ENCODE measurements around the gene ANO10. TPM values are rescaled to one million over a fixed set of nuclear protein-coding genes. Genes with fewer than 3 reads are reported as not detected.

ANO10 gene
- total RNA-seq, 3 donors from 2014 or later = 27.4 to 31.8 (median 28.5) TPM

DNA sequence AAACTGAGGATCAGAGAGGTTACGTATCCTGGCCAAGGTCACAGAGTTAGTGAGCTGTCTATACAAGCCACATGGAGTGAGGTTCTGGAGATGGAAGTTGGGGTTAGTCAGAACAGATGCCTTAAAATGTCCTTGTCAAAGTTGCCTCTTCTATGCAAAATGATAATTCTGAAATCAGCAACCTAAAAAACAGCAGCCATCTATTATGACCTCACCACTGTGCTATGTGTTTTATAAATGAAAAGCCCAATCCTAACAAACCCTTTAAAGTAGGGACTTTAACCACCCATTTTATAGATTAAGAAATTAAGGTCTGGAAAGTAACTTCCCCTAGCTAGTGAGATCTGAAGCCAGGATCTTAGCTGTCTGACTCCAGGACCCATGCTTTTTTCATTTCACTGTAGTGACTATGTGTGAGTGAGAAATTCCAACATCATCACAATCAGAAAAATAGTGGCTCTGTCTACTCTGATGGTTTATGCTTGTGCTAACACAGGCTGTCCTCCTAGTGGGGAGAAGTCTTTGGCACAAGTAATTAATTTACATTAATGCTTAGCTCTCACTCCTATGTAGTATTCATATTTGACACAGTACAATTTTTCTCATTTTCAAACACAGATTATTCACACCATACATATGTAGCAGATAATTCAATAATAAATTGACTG is 143.6 kb downstream of the ANO10 start:
- TF ChIP-seq, protein P1, sequence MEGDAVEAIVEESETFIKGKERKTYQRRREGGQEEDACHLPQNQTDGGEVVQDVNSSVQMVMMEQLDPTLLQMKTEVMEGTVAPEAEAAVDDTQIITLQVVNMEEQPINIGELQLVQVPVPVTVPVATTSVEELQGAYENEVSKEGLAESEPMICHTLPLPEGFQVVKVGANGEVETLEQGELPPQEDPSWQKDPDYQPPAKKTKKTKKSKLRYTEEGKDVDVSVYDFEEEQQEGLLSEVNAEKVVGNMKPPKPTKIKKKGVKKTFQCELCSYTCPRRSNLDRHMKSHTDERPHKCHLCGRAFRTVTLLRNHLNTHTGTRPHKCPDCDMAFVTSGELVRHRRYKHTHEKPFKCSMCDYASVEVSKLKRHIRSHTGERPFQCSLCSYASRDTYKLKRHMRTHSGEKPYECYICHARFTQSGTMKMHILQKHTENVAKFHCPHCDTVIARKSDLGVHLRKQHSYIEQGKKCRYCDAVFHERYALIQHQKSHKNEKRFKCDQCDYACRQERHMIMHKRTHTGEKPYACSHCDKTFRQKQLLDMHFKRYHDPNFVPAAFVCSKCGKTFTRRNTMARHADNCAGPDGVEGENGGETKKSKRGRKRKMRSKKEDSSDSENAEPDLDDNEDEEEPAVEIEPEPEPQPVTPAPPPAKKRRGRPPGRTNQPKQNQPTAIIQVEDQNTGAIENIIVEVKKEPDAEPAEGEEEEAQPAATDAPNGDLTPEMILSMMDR (IDR thresholded peaks at IDR 0.05) = no peak
- TF ChIP-seq POLR2A (IDR thresholded peaks at IDR 0.05) = no peak
- no peak for TF ChIP-seq POLR2AphosphoS5 (IDR thresholded peaks at IDR 0.05)
- DNase-seq (ENCODE audit: low spot score in 2 of 2) = no peak
- intact Hi-C loops (cut with DNase I; ENCODE audit: low total_unique reads) = no loop called here
- H3K27me3 ChIP-seq = no peaks in the 10 kb centered on the region
- H3K4me3 ChIP-seq = no peak overlapping the region
- H3K4me1 ChIP-seq = no peaks in the 10 kb centered on the region
- no peaks in the 10 kb centered on the region for H3K9me3 ChIP-seq
- H3K36me3 ChIP-seq = no peaks in the 10 kb centered on the region
- H3K27ac ChIP-seq = peak overlapping the region in 1 of 2 donors; percentile 62

DNA sequence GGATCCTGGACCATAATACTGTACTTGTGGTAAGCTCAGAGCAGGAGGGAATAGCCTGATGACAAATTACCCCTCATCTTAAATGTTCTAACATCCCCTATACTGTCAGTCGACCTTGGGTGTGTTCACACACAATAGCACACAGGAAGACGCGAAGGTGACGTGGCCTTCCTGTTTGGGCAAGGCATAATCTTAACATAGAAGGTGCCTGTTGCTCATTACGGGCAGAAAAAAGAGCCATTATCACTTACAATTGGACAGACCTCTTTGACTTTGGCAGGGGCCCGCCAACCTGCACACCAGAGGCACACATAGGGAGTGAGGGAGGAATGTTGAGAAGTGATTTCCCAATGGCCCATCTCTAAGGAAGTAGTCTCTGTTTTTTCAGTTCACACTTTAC is 144.2 kb downstream of the ANO10 start:
- H3K36me3 ChIP-seq = no peaks in the 10 kb centered on the region
- H3K27ac ChIP-seq = peak overlapping the region in 1 of 2 donors; percentile 62
- no peak overlapping the region for H3K4me3 ChIP-seq
- H3K9me3 ChIP-seq = no peaks in the 10 kb centered on the region
- DNase-seq (ENCODE audit: low spot score in 2 of 2) = no peak
- H3K27me3 ChIP-seq = no peaks in the 10 kb centered on the region
- intact Hi-C loops (cut with DNase I; ENCODE audit: low total_unique reads) = no loop called here
- TF ChIP-seq POLR2AphosphoS5 (IDR thresholded peaks at IDR 0.05) (peak in 1 of 3 donors; percentile 15), POLR2A (IDR thresholded peaks at IDR 0.05) (no peak)
- H3K4me1 ChIP-seq = no peaks in the 10 kb centered on the region

DNA sequence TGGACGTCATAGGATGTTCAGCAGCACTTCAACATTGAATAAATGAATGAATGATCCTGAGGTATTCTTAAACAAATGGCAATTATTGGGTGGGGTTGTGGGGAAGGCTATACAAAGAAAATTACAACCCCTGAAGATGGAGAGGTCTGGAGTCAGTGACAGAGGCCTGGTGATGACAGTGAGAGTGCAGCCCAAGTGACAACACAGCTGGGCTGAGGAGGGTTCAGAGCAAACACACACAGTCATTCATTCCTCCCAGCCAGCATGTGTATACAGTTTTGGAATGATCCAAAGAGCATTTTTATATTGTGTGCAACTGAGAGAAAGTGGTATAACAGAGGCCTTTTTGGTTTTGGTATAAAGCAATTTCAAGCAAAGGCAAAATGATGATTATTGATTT is 148.1 kb downstream of the ANO10 start:
- intact Hi-C loops (cut with DNase I; ENCODE audit: low total_unique reads) = no loop called here
- Histone ChIP-seq H3K27me3 (no peaks in the 10 kb centered on the region), H3K27ac (no peak overlapping the region), H3K9me3 (no peaks in the 10 kb centered on the region), H3K36me3 (no peaks in the 10 kb centered on the region), H3K4me3 (no peak overlapping the region), H3K4me1 (no peaks in the 10 kb centered on the region)
- TF ChIP-seq, protein P1 (IDR thresholded peaks at IDR 0.05) = no peak
- TF ChIP-seq POLR2A (IDR thresholded peaks at IDR 0.05) = no peak
- TF ChIP-seq POLR2AphosphoS5 (IDR thresholded peaks at IDR 0.05) = no peak
- DNase-seq (ENCODE audit: low spot score in 2 of 2) = no peak

DNA sequence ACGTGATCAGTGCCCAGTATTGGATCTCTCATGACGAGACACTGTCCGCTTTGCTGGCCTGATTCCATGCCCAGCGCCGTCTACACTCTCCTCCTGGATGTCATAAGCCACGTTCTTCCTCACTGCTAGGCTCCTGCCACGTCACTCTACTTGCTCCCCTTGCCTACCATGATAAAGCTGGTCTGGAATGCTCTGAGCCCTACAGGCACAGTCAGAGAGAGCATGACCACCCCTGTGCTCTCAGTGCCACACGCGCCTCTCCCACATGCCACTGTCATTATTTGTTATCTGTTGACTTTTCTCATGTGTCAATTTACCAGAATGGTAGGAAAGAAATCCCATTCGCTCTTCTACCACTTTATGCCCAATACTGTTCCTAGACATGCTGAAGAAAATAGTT is 148.6 kb downstream of the ANO10 start:
- no peak for DNase-seq (ENCODE audit: low spot score in 2 of 2)
- Histone ChIP-seq H3K27me3 (no peaks in the 10 kb centered on the region), H3K4me3 (no peak overlapping the region), H3K36me3 (no peaks in the 10 kb centered on the region), H3K9me3 (no peaks in the 10 kb centered on the region), H3K4me1 (no peaks in the 10 kb centered on the region), H3K27ac (no peak overlapping the region)
- intact Hi-C loops (cut with DNase I; ENCODE audit: low total_unique reads) = no loop called here
- TF ChIP-seq, protein P1 (IDR thresholded peaks at IDR 0.05) = no peak
- TF ChIP-seq POLR2AphosphoS5 (IDR thresholded peaks at IDR 0.05) (no peak), POLR2A (IDR thresholded peaks at IDR 0.05) (no peak)

DNA sequence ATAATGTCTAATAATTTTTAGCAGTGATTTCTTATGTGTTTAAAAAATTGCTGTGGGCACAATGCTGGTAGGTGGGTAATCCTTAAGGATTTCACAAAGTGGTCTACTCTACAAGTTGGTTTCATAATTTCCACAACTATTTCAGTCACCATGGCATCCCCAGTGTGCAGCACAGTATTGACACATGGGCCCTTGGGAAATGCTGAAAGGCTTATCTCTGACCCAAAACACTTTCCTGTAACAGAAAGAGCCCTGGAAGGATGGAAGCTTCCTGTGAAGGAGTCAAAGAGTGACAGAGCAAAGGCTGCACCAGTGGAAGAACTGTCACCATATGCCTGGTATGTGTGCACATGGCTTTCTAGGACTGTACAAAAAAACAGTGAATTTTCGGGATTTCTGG is 153.7 kb downstream of the ANO10 start:
- intact Hi-C loops (cut with DNase I; ENCODE audit: low total_unique reads) = no loop called here

More for the DNA sequence above, 153.7 kb downstream of the ANO10 start:
- no peaks in the 10 kb centered on the region for H3K9me3 ChIP-seq
- H3K27ac ChIP-seq = no peak overlapping the region
- no peaks in the 10 kb centered on the region for H3K27me3 ChIP-seq
- DNase-seq (ENCODE audit: low spot score in 2 of 2) = no peak
- H3K4me1 ChIP-seq = no peaks in the 10 kb centered on the region
- TF ChIP-seq POLR2AphosphoS5 (IDR thresholded peaks at IDR 0.05) (no peak), POLR2A (IDR thresholded peaks at IDR 0.05) (no peak)
- TF ChIP-seq, protein P1 (IDR thresholded peaks at IDR 0.05) = no peak
- no peaks in the 10 kb centered on the region for H3K36me3 ChIP-seq
- H3K4me3 ChIP-seq = no peak overlapping the region
